H9 (cell line): ENCODE data around the gene KCNA5. TPM values are rescaled to one million over a fixed set of nuclear protein-coding genes. Genes with fewer than 3 reads are reported as not detected.

Experiments used
- DNase-seq: peaks from one replicate; pipeline ENCODE4 v3.0.0-alpha.2; 2017
- H2AFZ ChIP-seq: one replicate; pipeline ENCODE4 v1.6.1; 2013; ENCODE audit warnings: mild to moderate bottlenecking, low read length, control low read depth, moderate library complexity
- H2AK5ac ChIP-seq: 2 replicates; pipeline ENCODE4 v1.6.1; 2013; ENCODE audit warnings: low read length, control low read depth, mixed read lengths; ENCODE audit not compliant: insufficient read length
- H2BK120ac ChIP-seq: one replicate; pipeline ENCODE4 v1.6.1; 2013; ENCODE audit warnings: low read depth, mild to moderate bottlenecking, low read length, control low read depth, inconsistent platforms; ENCODE audit not compliant: poor library complexity, severe bottlenecking
- H2BK12ac ChIP-seq: 2 replicates; pipeline ENCODE4 v1.6.1; 2013; ENCODE audit warnings: low read length, control low read depth, mixed read lengths, low read depth; ENCODE audit not compliant: insufficient read length
- H2BK15ac ChIP-seq: 2 replicates; pipeline ENCODE4 v1.6.1; 2013; ENCODE audit warnings: low read depth, low read length, control low read depth
- H2BK20ac ChIP-seq: one replicate; pipeline ENCODE4 v1.6.1; 2013; ENCODE audit warnings: low read depth, mild to moderate bottlenecking, low read length, control low read depth, inconsistent platforms; ENCODE audit not compliant: poor library complexity, severe bottlenecking
- H2BK5ac ChIP-seq: 2 replicates; pipeline ENCODE4 v1.6.1; 2013; ENCODE audit warnings: low read length, control low read depth, mixed read lengths; ENCODE audit not compliant: insufficient read length
- H3K14ac ChIP-seq: 2 replicates; pipeline ENCODE4 v1.6.1; 2013; ENCODE audit warnings: low read length, control low read depth; ENCODE audit not compliant: insufficient read depth
- H3K18ac ChIP-seq: 2 replicates; pipeline ENCODE4 v1.6.1; 2013; ENCODE audit warnings: low read depth, mild to moderate bottlenecking, mixed read lengths, low read length, control low read depth; ENCODE audit not compliant: insufficient read length
- H3K23ac ChIP-seq: 2 replicates; pipeline ENCODE4 v1.6.1; 2013; ENCODE audit warnings: low read length, control low read depth, mixed read lengths, low read depth; ENCODE audit not compliant: insufficient read length
- H3K23me2 ChIP-seq: 2 replicates; pipeline ENCODE4 v1.6.1; 2013; ENCODE audit warnings: low read depth, mild to moderate bottlenecking, mixed read lengths, low read length, control low read depth; ENCODE audit not compliant: insufficient read length, poor library complexity, severe bottlenecking
- H3K27ac ChIP-seq: 2 replicates; pipeline ENCODE4 v1.5.1; 2013; ENCODE audit warnings: low read length, control low read depth, mixed read lengths, low read depth; ENCODE audit not compliant: insufficient read length
- H3K27me3 ChIP-seq: 2 replicates; pipeline ENCODE4 v1.6.1; 2013; ENCODE audit warnings: low read length, control low read depth, inconsistent platforms; ENCODE audit not compliant: insufficient read depth
- H3K4ac ChIP-seq: 2 replicates; pipeline ENCODE4 v1.6.1; 2013; ENCODE audit warnings: low read depth, mild to moderate bottlenecking, control low read depth, inconsistent platforms, low read length, moderate library complexity
- H3K4me1 ChIP-seq: 2 replicates; pipeline ENCODE4 v1.6.1; 2013; ENCODE audit warnings: low read length, control low read depth, inconsistent platforms; ENCODE audit not compliant: insufficient read depth
- H3K4me2 ChIP-seq: 2 replicates; pipeline ENCODE4 v1.6.1; 2013; ENCODE audit warnings: low read length, control low read depth, mixed read lengths; ENCODE audit not compliant: insufficient read length, insufficient read depth
- H3K56ac ChIP-seq: 2 replicates; pipeline ENCODE4 v1.6.1; 2013; ENCODE audit warnings: low read depth, mild to moderate bottlenecking, mixed read lengths, low read length, control low read depth; ENCODE audit not compliant: insufficient read length
- H3K79me1 ChIP-seq: 2 replicates; pipeline ENCODE4 v1.6.1; 2013; ENCODE audit warnings: low read depth, mild to moderate bottlenecking, moderate library complexity, low read length, control low read depth, inconsistent platforms; ENCODE audit not compliant: insufficient read depth, poor library complexity, severe bottlenecking
- H3K79me2 ChIP-seq: 2 replicates; pipeline ENCODE4 v1.6.1; 2013; ENCODE audit warnings: low read length, control low read depth, inconsistent platforms; ENCODE audit not compliant: insufficient read depth
- H3K9ac ChIP-seq: 2 replicates; pipeline ENCODE4 v1.6.1; 2013; ENCODE audit warnings: low read length, control low read depth, mixed read lengths; ENCODE audit not compliant: insufficient read length; ENCODE audit errors: extremely low read depth
- H3K9me3 ChIP-seq: one replicate; pipeline ENCODE4 v1.6.1; 2013; ENCODE audit warnings: low read depth, low read length, inconsistent platforms; ENCODE audit not compliant: control insufficient read depth
- H3T11ph ChIP-seq: one replicate; pipeline ENCODE4 v1.6.1; 2013; ENCODE audit warnings: mild to moderate bottlenecking, low read length, control low read depth, inconsistent platforms
- H4K20me1 ChIP-seq: one replicate; pipeline ENCODE4 v1.6.1; 2013; ENCODE audit not compliant: control insufficient read depth, insufficient read length, insufficient read depth
- H4K5ac ChIP-seq: 2 replicates; pipeline ENCODE4 v1.6.1; 2013; ENCODE audit warnings: low read depth, mild to moderate bottlenecking, mixed read lengths, low read length, control low read depth; ENCODE audit not compliant: insufficient read length
- H4K8ac ChIP-seq: replicated peaks from 2 replicates; pipeline ENCODE4 v1.6.1; 2013; ENCODE audit warnings: low read length, control low read depth, mixed read lengths, low read depth; ENCODE audit not compliant: insufficient read length
- H4K91ac ChIP-seq: 2 replicates; pipeline ENCODE4 v1.6.1; 2013; ENCODE audit warnings: low read depth, mild to moderate bottlenecking, moderate library complexity, mixed read lengths, low read length, control low read depth; ENCODE audit not compliant: insufficient read length
- H3K27ac Mint-ChIP-seq, 3 experiments: 2 replicates in 2 of 3; 3 replicates in 1 of 3; pipeline ENCODE4 v1.8.0; 2020 to 2021; ENCODE audit warnings: mixed read lengths in 3 of 3, mild to moderate bottlenecking in 1 of 3, moderate library complexity in 1 of 3
- H3K27me3 Mint-ChIP-seq: 2 replicates; pipeline ENCODE4 v1.8.0; 2021; ENCODE audit warnings: low read depth, mild to moderate bottlenecking, moderate library complexity, mixed read lengths
- H3K36me3 Mint-ChIP-seq, 3 experiments: 2 replicates in 2 of 3; 3 replicates in 1 of 3; pipeline ENCODE4 v1.8.0; 2020 to 2021; ENCODE audit warnings: low read depth in 3 of 3, mixed read lengths in 3 of 3; ENCODE audit not compliant: insufficient read depth in 1 of 3
- H3K4me1 Mint-ChIP-seq, 2 experiments: 2 replicates each; pipeline ENCODE4 v1.8.0; 2020; ENCODE audit warnings: mixed read lengths in 2 of 2
- H3K4me3 Mint-ChIP-seq, 2 experiments: 2 replicates in 1 of 2; 3 replicates in 1 of 2; pipeline ENCODE4 v1.8.0; 2020 to 2021; ENCODE audit warnings: mild to moderate bottlenecking in 2 of 2, mixed read lengths in 2 of 2, moderate library complexity in 1 of 2
- H3K9me3 Mint-ChIP-seq, 2 experiments: 2 replicates in 1 of 2; 3 replicates in 1 of 2; pipeline ENCODE4 v1.8.0; 2020; ENCODE audit warnings: mild to moderate bottlenecking in 2 of 2, mixed read lengths in 2 of 2, moderate library complexity in 1 of 2
- WGBS: extraction: QIAGEN DNeasy Blood & Tissue Kit; methylation state at CpG from one replicate; pipeline ENCODE4 v1.1.7; 2013; ENCODE audit warnings: missing lambda C conversion rate, low lambda C conversion rate, mixed read lengths; ENCODE audit not compliant: insufficient read length; ENCODE audit errors: extremely low coverage; 5-methylcytosine and 5-hydroxymethylcytosine counted together
- total RNA-seq: library from RNA; stranded (reverse); gene quantifications from 2 replicates; pipeline ENCODE4 v1.2.1, GENCODE V29; 2021
- TF ChIP-seq, protein P1 (sequence below): fragments of 200-600 bp; sonication (generic); conservative IDR thresholded peaks from 3 replicates; pipeline ENCODE4 v1.8.0; 2021; ENCODE audit warnings: antibody characterized with exemption, mild to moderate bottlenecking

The KCNA5 gene
- total RNA-seq, 1 experiment from 2014 or later = 0.22 TPM

DNA sequence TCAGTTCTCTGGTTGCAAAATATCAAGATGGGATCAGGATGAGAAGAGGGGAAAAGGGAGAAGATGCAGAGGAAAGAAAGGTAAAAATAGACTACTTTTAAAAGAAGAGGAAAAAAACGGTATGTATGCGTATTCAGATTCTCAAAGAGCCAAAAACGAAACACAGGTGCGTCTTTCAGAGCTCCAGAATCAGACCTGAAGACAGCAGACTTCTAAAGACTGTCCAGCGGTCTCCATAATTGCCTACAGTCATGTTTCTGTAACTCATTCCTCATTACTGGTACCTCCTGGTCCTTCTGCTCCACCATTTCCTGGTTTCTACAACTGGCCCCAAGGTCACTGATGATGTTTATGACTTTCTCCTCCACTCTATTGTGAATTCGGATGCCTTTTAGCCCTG lies 12.4 kb upstream of the KCNA5 start:
- Mint-ChIP-seq H3K27ac (no peak overlapping the region), H3K4me1 (peaks cover 26 to 34% of the 10 kb centered on the region in 2 experiments), H3K9me3 (no peaks in the 10 kb centered on the region; a peak in 1 of 5 replicates), H3K27me3 (peaks cover 8% of the 10 kb centered on the region), H3K4me3 (no peak overlapping the region), H3K36me3 (no peaks in the 10 kb centered on the region; a peak in 1 of 7 replicates)
- Histone ChIP-seq H3K79me1 (no peaks in the 10 kb centered on the region), H2AK5ac (no peak overlapping the region), H3K18ac (no peak overlapping the region), H3K23me2 (no peaks in the 10 kb centered on the region), H2BK5ac (no peak overlapping the region), H3K23ac (no peak overlapping the region), H3T11ph (no peak overlapping the region), H4K5ac (no peak overlapping the region), H3K4me2 (no peak overlapping the region), H2BK120ac (no peak overlapping the region), H2BK15ac (no peak overlapping the region), H3K4me1 (peaks cover 8% of the 10 kb centered on the region; the same call in 1 of the 2 replicates), H2BK20ac (no peak overlapping the region), H3K27me3 (no peaks in the 10 kb centered on the region), H3K14ac (no peak overlapping the region), H2AFZ (no peak overlapping the region), H4K20me1 (no peaks in the 10 kb centered on the region), H3K27ac (no peak overlapping the region), H4K91ac (no peak overlapping the region), H4K8ac (no peak overlapping the region), H3K9ac (no peak overlapping the region), H3K56ac (no peak overlapping the region), H2BK12ac (no peak overlapping the region), H3K79me2 (no peaks in the 10 kb centered on the region), H3K4ac (no peak overlapping the region), H3K9me3 (no peaks in the 10 kb centered on the region)
- TF ChIP-seq, protein P1, sequence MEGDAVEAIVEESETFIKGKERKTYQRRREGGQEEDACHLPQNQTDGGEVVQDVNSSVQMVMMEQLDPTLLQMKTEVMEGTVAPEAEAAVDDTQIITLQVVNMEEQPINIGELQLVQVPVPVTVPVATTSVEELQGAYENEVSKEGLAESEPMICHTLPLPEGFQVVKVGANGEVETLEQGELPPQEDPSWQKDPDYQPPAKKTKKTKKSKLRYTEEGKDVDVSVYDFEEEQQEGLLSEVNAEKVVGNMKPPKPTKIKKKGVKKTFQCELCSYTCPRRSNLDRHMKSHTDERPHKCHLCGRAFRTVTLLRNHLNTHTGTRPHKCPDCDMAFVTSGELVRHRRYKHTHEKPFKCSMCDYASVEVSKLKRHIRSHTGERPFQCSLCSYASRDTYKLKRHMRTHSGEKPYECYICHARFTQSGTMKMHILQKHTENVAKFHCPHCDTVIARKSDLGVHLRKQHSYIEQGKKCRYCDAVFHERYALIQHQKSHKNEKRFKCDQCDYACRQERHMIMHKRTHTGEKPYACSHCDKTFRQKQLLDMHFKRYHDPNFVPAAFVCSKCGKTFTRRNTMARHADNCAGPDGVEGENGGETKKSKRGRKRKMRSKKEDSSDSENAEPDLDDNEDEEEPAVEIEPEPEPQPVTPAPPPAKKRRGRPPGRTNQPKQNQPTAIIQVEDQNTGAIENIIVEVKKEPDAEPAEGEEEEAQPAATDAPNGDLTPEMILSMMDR = no peak
- no CpG with 5 or more reads among the region's 6 CpGs for WGBS
- no peak for DNase-seq
